OCI-LY1 (cell line): Measurements from ENCODE around the gene TMEM107.

Experiments
- H2AFZ ChIP-seq: fragments of 200-600 bp; sonication (generic), shearing (Covaris generic); 2 replicates; pipeline ENCODE4 v1.6.0; 2014; ENCODE audit warnings: antibody characterized with exemption, mild to moderate bottlenecking, low read length
- H3F3A ChIP-seq: fragments of 200-600 bp; sonication (generic), shearing (Covaris generic); 2 replicates; pipeline ENCODE4 v1.6.0; 2014; ENCODE audit warnings: mild to moderate bottlenecking, antibody characterized with exemption, low read length, moderate library complexity; ENCODE audit not compliant: insufficient read depth
- H3K27ac ChIP-seq: fragments of 200-600 bp; sonication (generic); 2 replicates; pipeline ENCODE4 v1.5.1; 2014; ENCODE audit warnings: low read length, mixed run types, mild to moderate bottlenecking, low read depth; ENCODE audit not compliant: poor library complexity, severe bottlenecking
- H3K27me3 ChIP-seq: fragments of 200-600 bp; sonication (generic); 2 replicates; pipeline ENCODE4 v1.6.0; 2014; ENCODE audit warnings: antibody characterized with exemption, mild to moderate bottlenecking, low read length, moderate library complexity; ENCODE audit not compliant: insufficient read depth
- H3K36me3 ChIP-seq: fragments of 200-600 bp; sonication (generic); 2 replicates; pipeline ENCODE4 v1.6.1; 2014; ENCODE audit warnings: mild to moderate bottlenecking, antibody characterized with exemption, low read length, moderate library complexity, mixed read lengths; ENCODE audit not compliant: insufficient read depth
- H3K4me1 ChIP-seq: fragments of 200-600 bp; sonication (generic); 2 replicates; pipeline ENCODE4 v1.5.1; 2014; ENCODE audit warnings: mild to moderate bottlenecking, low read length, moderate library complexity; ENCODE audit not compliant: insufficient read depth, severe bottlenecking
- H3K4me2 ChIP-seq: fragments of 200-600 bp; sonication (generic), shearing (Covaris generic); 2 replicates; pipeline ENCODE4 v1.6.1; 2014; ENCODE audit warnings: low read length
- H3K4me3 ChIP-seq: fragments of 200-600 bp; sonication (generic); 2 replicates; pipeline ENCODE4 v1.5.1; 2014; ENCODE audit warnings: low read length, low read depth, mild to moderate bottlenecking, mixed read lengths; ENCODE audit not compliant: poor library complexity, severe bottlenecking
- H3K79me2 ChIP-seq: fragments of 200-600 bp; shearing (Covaris generic); 2 replicates; pipeline ENCODE4 v1.6.1; 2016; ENCODE audit warnings: mixed run types, low read length, mixed read lengths; ENCODE audit not compliant: insufficient read depth
- H3K9ac ChIP-seq: fragments of 200-600 bp; sonication (generic), shearing (Covaris generic); 2 replicates; pipeline ENCODE4 v1.6.1; 2014; ENCODE audit warnings: mild to moderate bottlenecking, low read length, mixed read lengths
- H3K9me2 ChIP-seq: fragments of 200-600 bp; sonication (generic), shearing (Covaris generic); 2 replicates; pipeline ENCODE4 v1.6.1; 2014; ENCODE audit warnings: low read depth, mild to moderate bottlenecking, low read length, mixed read lengths
- H3K9me3 ChIP-seq: fragments of 200-600 bp; shearing (Covaris generic); 2 replicates; pipeline ENCODE4 v1.6.1; 2014; ENCODE audit warnings: low read length, mixed read lengths
- H4K20me1 ChIP-seq: fragments of 200-600 bp; sonication (generic), shearing (Covaris generic); 2 replicates; pipeline ENCODE4 v1.6.0; 2016; ENCODE audit warnings: mild to moderate bottlenecking, low read length; ENCODE audit not compliant: insufficient read depth
- EZH2 ChIP-seq: fragments of 200-600 bp; sonication (generic), shearing (Covaris generic); IDR thresholded peaks from 2 replicates; pipeline ENCODE4 v1.8.0; 2017; ENCODE audit warnings: borderline replicate concordance, mixed run types, mild to moderate bottlenecking, antibody characterized with exemption, low read length, moderate library complexity, mixed read lengths
- TF ChIP-seq, protein P1 (sequence below): fragments of 200-600 bp; sonication (generic), shearing (Covaris generic); IDR thresholded peaks from 2 replicates; pipeline ENCODE4 v1.5.1; 2017; ENCODE audit warnings: mild to moderate bottlenecking, antibody characterized with exemption, low read length, moderate library complexity, mixed read lengths

Gene TMEM107

DNA sequence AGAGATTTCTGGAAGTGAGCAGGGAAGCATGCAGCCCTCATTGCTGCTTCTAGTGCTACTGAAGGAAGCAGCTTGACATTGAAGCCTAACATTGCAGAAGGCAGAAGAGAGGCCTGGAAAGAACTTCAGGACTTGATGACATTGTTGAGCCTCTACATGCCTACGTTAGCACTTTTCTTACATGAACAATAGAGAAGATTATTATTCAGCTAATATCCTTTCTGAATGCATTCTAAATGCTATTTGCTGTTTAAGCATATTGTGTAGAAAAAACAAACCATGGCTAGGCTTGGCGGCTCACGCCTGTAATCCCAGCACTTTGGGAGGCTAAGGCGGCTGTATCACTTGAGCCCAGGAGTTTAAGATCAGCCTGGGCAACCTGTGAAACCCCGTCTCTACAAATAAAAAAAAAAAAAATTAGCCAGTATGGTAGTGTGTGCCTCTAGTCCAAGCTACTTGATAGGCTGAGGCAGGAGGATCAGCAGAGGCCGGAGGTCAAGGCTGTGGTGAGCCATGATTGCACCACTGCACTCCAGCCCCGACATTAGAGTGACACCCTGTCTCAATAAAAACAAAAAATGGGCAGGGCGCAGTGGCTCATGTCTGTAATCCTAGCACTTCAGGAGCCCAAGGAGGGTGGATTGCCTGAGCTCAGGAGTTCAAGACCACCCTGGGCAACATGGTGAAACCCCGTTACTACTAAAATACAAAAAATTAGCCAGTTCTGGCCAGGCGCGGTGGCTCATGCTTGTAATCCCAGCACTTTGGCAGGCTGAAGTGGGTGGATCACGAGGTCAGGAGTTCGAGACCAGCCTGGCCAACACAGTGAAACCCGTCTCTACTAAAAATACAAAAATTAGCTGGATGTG lies 36.4 kb upstream of the TMEM107 start:
- no peak overlapping the region for H3K9ac ChIP-seq
- no peak overlapping the region for H3K4me3 ChIP-seq
- peaks cover 25% of the 10 kb centered on the region for H3K4me1 ChIP-seq
- TF ChIP-seq, protein P1, sequence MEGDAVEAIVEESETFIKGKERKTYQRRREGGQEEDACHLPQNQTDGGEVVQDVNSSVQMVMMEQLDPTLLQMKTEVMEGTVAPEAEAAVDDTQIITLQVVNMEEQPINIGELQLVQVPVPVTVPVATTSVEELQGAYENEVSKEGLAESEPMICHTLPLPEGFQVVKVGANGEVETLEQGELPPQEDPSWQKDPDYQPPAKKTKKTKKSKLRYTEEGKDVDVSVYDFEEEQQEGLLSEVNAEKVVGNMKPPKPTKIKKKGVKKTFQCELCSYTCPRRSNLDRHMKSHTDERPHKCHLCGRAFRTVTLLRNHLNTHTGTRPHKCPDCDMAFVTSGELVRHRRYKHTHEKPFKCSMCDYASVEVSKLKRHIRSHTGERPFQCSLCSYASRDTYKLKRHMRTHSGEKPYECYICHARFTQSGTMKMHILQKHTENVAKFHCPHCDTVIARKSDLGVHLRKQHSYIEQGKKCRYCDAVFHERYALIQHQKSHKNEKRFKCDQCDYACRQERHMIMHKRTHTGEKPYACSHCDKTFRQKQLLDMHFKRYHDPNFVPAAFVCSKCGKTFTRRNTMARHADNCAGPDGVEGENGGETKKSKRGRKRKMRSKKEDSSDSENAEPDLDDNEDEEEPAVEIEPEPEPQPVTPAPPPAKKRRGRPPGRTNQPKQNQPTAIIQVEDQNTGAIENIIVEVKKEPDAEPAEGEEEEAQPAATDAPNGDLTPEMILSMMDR, result no peak
- TF ChIP-seq EZH2, result no peak
- H3K4me2 ChIP-seq, result no peak overlapping the region
- no peaks in the 10 kb centered on the region for H3K9me2 ChIP-seq
- H4K20me1 ChIP-seq, result no peaks in the 10 kb centered on the region
- no peak overlapping the region for H3K27ac ChIP-seq
- peaks cover 4% of the 10 kb centered on the region for H3K36me3 ChIP-seq
- no peaks in the 10 kb centered on the region for H3K9me3 ChIP-seq
- peaks cover 17% of the 10 kb centered on the region for H3K79me2 ChIP-seq
- H3K27me3 ChIP-seq, result no peaks in the 10 kb centered on the region
- no peaks in the 10 kb centered on the region; the same call in 1 of the 2 replicates for H3F3A ChIP-seq
- H2AFZ ChIP-seq, result no peak overlapping the region

DNA sequence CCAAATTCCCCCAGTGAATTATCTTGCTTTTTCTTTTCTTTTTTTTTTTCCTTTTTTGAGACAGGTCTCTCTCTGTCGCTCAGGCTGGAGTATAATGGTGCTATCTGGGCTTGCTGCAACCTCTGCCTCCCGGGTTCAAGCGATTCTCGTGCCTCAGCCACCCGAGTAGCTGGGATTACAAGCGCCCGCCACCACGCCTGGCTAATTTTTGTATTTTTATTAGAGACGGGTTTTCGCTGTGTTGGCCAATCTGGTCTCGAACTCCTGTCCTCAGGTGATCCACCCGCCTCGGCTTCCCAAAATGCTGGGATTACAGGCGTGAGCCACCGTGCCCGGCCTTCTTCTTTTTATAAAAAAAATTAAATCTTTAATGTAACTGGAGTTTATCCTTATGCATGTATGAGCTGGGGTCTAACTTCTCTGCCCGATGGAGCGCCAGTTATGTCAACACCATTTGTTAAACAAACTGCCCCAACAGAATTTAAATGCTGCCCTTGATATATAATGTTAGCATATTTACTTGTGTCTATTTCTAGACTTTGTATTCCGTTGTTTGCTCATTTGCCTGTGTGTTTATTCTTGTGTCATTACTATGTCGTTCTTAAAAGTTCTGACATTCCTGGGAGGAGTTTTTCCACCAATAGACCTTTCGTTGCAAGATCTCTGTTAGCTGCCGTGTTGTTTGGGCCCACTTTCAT lies 34.7 kb upstream of the TMEM107 start:
- Histone ChIP-seq H3K27ac (peak overlapping the region; percentile 88), H3K4me1 (peaks cover 26% of the 10 kb centered on the region), H3K79me2 (peaks cover 17% of the 10 kb centered on the region), H3K27me3 (no peaks in the 10 kb centered on the region), H3K36me3 (peaks cover 21% of the 10 kb centered on the region), H2AFZ (0 out of 2 replicates have a peak overlapping the region, but pooled peaks have one; percentile 25), H3K4me3 (peak overlapping the region; percentile 87), H3K9ac (peak overlapping the region; percentile 92), H3K9me3 (no peaks in the 10 kb centered on the region), H3K4me2 (peak overlapping the region; percentile 70), H3K9me2 (no peaks in the 10 kb centered on the region), H3F3A (no peaks in the 10 kb centered on the region; the same call in 1 of the 2 replicates), H4K20me1 (no peaks in the 10 kb centered on the region)
- TF ChIP-seq EZH2, result no peak
- TF ChIP-seq, protein P1, result no peak

DNA sequence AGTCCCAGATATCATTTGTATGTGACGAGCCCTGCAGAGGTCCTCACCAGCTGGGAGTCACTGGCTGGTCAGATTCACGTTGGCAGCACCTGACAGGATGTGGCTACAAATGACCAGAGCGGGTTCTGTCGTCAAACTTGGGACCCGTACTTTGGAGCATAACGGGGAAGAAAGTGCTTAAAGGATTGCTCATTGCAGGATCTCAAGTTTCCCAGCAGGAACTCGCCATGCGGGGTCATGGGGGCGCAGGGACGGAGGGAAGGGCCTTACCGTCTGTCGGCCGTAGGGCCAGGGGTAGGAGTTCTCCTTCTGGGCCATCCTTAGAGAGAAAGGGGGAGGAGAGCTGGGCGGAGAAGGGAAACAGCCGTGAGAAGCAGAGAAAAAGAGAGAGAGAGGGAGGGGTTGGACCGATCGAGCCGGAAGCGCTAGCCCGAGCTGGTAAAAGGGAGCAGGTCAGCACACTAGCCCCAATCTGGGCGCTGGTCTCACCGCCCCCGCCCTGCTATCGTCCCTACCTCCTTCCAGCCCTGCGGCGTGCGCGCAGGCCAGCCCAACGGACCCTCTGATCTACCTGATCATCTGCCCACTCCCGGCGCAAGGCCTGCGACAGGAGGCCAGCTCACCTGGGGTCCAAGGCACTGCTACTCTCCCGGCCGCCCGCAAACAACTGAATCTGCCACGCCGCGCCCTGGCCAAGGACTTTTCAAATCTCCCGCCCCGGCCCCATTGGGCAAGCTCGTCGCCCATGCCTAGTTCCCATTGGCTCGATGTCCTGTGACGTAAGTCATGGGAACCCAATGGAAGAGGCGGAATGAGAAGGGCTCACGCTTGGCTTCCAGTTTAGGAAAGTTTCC lies 34.0 kb upstream of the TMEM107 start, which contains the start of gene AURKB:
Gene AURKB, minus strand, starts transcription at position 669 of the 854 bp plus-strand sequence. Its CDS starts 351 bp downstream, at position 318.
- Histone ChIP-seq H3K79me2 (peaks cover 17% of the 10 kb centered on the region), H3K9me2 (no peaks in the 10 kb centered on the region), H3K4me1 (peaks cover 31% of the 10 kb centered on the region), H3F3A (no peaks in the 10 kb centered on the region; the same call in 1 of the 2 replicates), H3K36me3 (peaks cover 28% of the 10 kb centered on the region), H2AFZ (0 out of 2 replicates have a peak within 1 kb of the TSS, but pooled peaks have one; percentile 25), H3K4me2 (peak within 1 kb of the TSS; percentile 70), H3K9ac (peak within 1 kb of the TSS; percentile 92), H3K9me3 (no peaks in the 10 kb centered on the region), H3K4me3 (peak within 1 kb of the TSS; percentile 87), H3K27me3 (no peaks in the 10 kb centered on the region), H4K20me1 (no peaks in the 10 kb centered on the region), H3K27ac (peak within 1 kb of the TSS; percentile 88)
- TF ChIP-seq, protein P1, result no peak
- TF ChIP-seq EZH2, result no peak
